Lower lobe of right lung (tissue), 2 donors: ENCODE results near the gene LRRC49. TPM values are rescaled to one million over a fixed set of nuclear protein-coding genes. Genes with fewer than 3 reads are reported as not detected.
"Not testable (repeated sequence)": the region's sequence is repeated elsewhere in the genome, so short reads cannot be mapped to it uniquely, and the experiment has no call there.

Source experiments
- ATAC-seq, 2 donors: fragments of 200-7000 bp; cut with Tn5 transposase; one replicate each; pipeline ENCODE4 v1.9.1; 2020 to 2022; ENCODE audit warnings: mild to moderate bottlenecking in 2 of 2, moderate library complexity in 2 of 2
- DNase-seq: peaks from one replicate; pipeline ENCODE4 v3.0.0-alpha.2; 2020
- H3K27ac ChIP-seq: fragments of 200-600 bp; one replicate; pipeline ENCODE4 v1.8.0; 2022
- H3K27me3 ChIP-seq: fragments of 200-600 bp; one replicate; pipeline ENCODE4 v1.8.0; 2022; ENCODE audit warnings: low read depth
- H3K36me3 ChIP-seq: fragments of 200-600 bp; one replicate; pipeline ENCODE4 v1.8.0; 2022; ENCODE audit warnings: mild to moderate bottlenecking
- H3K4me1 ChIP-seq: fragments of 200-600 bp; one replicate; pipeline ENCODE4 v1.8.0; 2022
- H3K4me3 ChIP-seq: fragments of 200-600 bp; one replicate; pipeline ENCODE4 v1.8.0; 2022; ENCODE audit warnings: mild to moderate bottlenecking
- H3K9me3 ChIP-seq: fragments of 200-600 bp; one replicate; pipeline ENCODE4 v1.8.0; 2022
- intact Hi-C: fragments of 100-400 bp; cut with DNase I; formaldehyde crosslinking; loops from one replicate; pipeline ENCODE4 v1.11.0; 2022
- total RNA-seq: library from RNA; stranded (reverse); fragmentation: NEBNext Ultra II Directional; extraction: Animal tissue kit (Norgen Biotek cat#: 25700); gene quantifications from one replicate; pipeline ENCODE4 v1.2.1, GENCODE V29; 2021
- TF ChIP-seq, protein P1 (sequence below): fragments of 200-600 bp; IDR thresholded peaks from one replicate; pipeline ENCODE4 v1.8.0; 2022; ENCODE audit warnings: antibody characterized with exemption, mild to moderate bottlenecking
- donor health status: DM: no; HTN: yes; CAD: no; lungs with severe emphysema.

The LRRC49 gene
- total RNA-seq, 1 donor from 2014 or later: 7.3 TPM

DNA sequence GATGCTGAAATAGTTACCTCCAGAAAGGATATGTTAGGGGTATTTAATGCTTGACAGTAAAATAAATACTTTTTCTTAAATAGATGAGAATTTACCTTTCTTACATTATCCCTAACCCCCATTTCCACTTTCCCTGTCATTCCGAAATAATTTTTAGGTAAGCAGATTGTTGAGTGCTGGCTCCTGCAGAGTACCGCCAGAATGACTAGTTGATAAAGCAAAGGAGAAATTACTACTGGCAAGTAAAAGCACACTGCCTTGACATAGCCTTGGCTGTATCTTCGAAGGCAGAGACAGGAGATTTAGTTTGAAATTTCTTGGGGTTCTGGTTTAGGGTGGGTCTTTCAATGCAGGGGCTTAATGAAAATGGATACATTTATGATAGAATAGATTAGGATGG, 40.8 kb downstream of the LRRC49 start:
- Histone ChIP-seq H3K4me3 (no peak overlapping the region), H3K9me3 (no peaks in the 10 kb centered on the region), H3K27me3 (no peaks in the 10 kb centered on the region), H3K4me1 (no peaks in the 10 kb centered on the region), H3K27ac (no peak overlapping the region), H3K36me3 (no peaks in the 10 kb centered on the region)
- DNase-seq (no peak), ATAC-seq (no peak)
- intact Hi-C loops: no loop called here
- TF ChIP-seq, protein P1, sequence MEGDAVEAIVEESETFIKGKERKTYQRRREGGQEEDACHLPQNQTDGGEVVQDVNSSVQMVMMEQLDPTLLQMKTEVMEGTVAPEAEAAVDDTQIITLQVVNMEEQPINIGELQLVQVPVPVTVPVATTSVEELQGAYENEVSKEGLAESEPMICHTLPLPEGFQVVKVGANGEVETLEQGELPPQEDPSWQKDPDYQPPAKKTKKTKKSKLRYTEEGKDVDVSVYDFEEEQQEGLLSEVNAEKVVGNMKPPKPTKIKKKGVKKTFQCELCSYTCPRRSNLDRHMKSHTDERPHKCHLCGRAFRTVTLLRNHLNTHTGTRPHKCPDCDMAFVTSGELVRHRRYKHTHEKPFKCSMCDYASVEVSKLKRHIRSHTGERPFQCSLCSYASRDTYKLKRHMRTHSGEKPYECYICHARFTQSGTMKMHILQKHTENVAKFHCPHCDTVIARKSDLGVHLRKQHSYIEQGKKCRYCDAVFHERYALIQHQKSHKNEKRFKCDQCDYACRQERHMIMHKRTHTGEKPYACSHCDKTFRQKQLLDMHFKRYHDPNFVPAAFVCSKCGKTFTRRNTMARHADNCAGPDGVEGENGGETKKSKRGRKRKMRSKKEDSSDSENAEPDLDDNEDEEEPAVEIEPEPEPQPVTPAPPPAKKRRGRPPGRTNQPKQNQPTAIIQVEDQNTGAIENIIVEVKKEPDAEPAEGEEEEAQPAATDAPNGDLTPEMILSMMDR: no peak

DNA sequence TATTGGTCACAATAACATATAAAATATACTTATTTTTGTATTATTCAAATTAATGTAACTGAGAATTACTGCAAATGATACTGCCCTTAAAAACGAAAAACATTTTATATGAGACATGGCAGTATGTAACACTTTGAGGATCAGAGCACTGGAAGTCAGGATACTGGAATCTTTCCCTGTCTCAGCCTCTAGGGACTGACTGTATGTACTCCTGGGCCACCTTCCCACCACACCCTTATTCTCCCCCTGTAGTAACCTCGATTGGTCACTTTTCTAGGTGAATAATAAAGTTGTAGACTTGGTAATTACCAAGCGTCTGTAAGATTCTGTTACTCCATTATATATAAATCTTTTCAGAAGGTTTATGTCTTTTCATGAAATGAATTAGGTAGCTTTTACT, 43.0 kb downstream of the LRRC49 start:
- H3K27ac ChIP-seq: no peak overlapping the region
- intact Hi-C loops: no loop called here
- no peak for DNase-seq
- TF ChIP-seq, protein P1: no peak
- no peaks in the 10 kb centered on the region for H3K36me3 ChIP-seq
- no peaks in the 10 kb centered on the region for H3K27me3 ChIP-seq
- no peak overlapping the region for H3K4me3 ChIP-seq
- ATAC-seq: no peak
- H3K9me3 ChIP-seq: no peaks in the 10 kb centered on the region
- no peaks in the 10 kb centered on the region for H3K4me1 ChIP-seq

DNA sequence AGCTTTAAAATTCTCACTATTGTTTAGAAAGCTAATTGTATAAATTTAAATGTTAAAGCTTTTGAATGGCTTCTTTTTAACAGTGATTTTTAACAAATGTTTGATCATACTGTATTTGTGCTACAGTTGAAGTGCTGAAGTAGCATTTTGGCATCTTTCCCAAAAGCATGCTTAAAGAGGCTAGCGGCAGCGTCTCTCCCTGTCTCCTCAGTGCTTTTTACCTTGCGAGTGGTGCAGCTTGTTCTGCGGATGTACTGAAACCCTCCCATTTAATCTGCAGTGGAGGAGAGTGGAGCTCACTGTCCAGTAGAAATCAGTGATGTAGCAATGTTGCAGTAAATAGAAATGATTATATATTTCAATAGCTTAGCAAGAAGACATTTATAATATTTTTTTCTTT, 43.7 kb downstream of the LRRC49 start:
- ATAC-seq: no peak
- intact Hi-C loops: no loop called here

DNA sequence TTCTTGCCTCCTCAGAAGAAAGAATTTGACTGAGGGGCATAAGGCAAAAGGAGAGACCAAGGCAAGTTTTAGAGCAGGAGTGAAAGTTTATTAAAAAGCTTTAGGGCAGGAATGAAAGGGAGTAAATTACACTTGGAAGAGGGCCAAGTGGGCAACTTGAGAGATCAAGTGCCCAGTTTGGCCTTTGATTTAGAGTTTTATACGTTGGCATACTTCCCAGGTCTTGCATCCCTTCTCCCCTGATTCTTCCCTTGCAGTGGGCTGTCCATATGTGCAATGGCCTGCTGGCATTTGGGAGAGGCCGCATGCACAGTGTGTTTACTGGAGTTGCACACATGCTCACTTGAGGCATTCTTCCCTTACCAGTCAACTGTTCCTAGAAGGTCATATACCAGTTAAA, 50.7 kb downstream of the LRRC49 start:
- ATAC-seq, H3K4me3 ChIP-seq, intact Hi-C loops, H3K9me3 ChIP-seq, H3K4me1 ChIP-seq, H3K27ac ChIP-seq, H3K27me3 ChIP-seq, DNase-seq, H3K36me3 ChIP-seq: not testable (repeated sequence)

More for the DNA sequence above, 43.7 kb downstream of the LRRC49 start:
- Histone ChIP-seq H3K27ac (no peak overlapping the region), H3K9me3 (no peaks in the 10 kb centered on the region), H3K27me3 (no peaks in the 10 kb centered on the region), H3K4me3 (no peak overlapping the region), H3K4me1 (no peaks in the 10 kb centered on the region), H3K36me3 (no peaks in the 10 kb centered on the region)
- TF ChIP-seq, protein P1: no peak
- DNase-seq: peak; percentile 17

DNA sequence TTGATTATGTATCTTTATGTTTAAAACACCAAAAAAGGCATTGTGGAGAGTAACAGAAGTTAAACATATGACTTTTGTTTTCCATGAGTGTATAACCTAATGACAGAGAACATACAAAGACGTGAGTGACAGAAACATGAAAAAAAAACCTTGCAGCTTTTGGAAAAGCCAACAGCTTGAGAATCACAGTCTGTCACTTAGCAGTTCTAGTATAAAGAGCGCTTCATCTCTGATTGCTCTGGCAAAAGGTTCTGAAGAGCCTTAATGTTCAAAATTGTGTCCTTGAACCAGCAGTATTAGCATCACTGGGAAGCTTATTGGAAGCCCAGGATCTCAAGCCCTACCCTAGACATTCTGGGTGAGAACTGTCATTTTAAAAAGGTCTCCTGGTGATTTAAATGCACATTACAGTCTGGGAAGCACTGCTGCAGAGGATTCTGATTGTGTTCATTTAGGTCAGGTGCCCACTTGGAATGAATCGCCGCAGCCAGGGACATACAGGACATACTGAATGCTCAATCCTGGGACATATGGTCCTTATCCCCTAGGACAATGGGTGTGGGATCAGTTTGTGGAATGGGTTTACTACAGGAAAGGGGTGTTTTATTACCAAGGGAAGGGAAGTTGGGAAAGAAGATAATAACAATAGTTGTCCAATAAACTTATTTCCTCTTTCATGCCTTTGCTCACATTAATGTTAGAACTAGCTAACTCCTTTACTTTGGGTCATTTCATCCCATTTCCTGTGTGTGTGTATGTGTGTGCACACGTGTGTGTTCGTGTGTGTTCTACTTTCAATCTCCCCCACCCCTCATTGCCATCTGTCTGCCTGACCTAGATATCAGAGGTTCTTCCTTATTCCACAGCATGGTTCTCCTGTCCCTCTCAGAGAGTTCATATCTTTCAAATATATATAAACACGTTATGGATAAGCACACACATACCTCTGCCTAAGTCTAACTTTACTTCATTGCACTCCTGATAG, 55.0 kb downstream of the LRRC49 start:
- intact Hi-C loops: no loop called here
- ATAC-seq: no peak
- Histone ChIP-seq H3K36me3 (no peaks in the 10 kb centered on the region), H3K4me1 (no peaks in the 10 kb centered on the region), H3K27ac (no peak overlapping the region), H3K4me3 (no peak overlapping the region), H3K27me3 (no peaks in the 10 kb centered on the region), H3K9me3 (peaks cover 11% of the 10 kb centered on the region)
- no peak for DNase-seq
- TF ChIP-seq, protein P1: no peak

GRCh38 chr15:70950953-70951352, 58.3 kb downstream of the LRRC49 start:
- no peaks in the 10 kb centered on the region for H3K27me3 ChIP-seq
- H3K4me1 ChIP-seq: no peaks in the 10 kb centered on the region
- no peak overlapping the region for H3K27ac ChIP-seq
- DNase-seq: no peak
- intact Hi-C loops: no loop called here
- H3K9me3 ChIP-seq: peaks cover 11% of the 10 kb centered on the region
- ATAC-seq: no peak
- H3K36me3 ChIP-seq: no peaks in the 10 kb centered on the region
- TF ChIP-seq, protein P1: no peak
- H3K4me3 ChIP-seq: no peak overlapping the region
